HCT116 (cell line): ENCODE data around the gene TMEM101. TPM values are rescaled to one million over a fixed set of nuclear protein-coding genes. Genes with fewer than 3 reads are reported as not detected.

Experiments used
- ATAC-seq: fragments of 200-7000 bp; cut with Tn5 transposase; 2 replicates; pipeline ENCODE4 v1.9.1; 2020; ENCODE audit warnings: mild to moderate bottlenecking, moderate library complexity
- BruUV-seq: library from RNA; stranded (reverse); fragments of 400-500 nt; replicated peaks from 2 replicates; lab custom pipeline; 2021; lab: Mats Ljungman, UMichigan
- CTCF ChIA-PET: fragments of 300-600 bp; sonication (Branson Sonifier 250); formaldehyde crosslinking; loops from one replicate; lab custom pipeline; 2021; ENCODE audit warnings: antibody characterized with exemption; lab: Charles Lee
- POLR2A ChIA-PET: fragments of 300-600, 350-600 bp; sonication (Branson Sonifier 250); formaldehyde crosslinking; loops from one replicate; lab custom pipeline; 2021; ENCODE audit warnings: antibody characterized with exemption; lab: Charles Lee
- RAD21 ChIA-PET, 2 experiments: fragments of 300-600 bp; sonication (Branson Sonifier 250); formaldehyde crosslinking; loops; one replicate each; lab custom pipeline; 2023; ENCODE audit warnings: low total read pairs in 2 of 2; ENCODE audit not compliant: uncharacterized antibody in 2 of 2, unreplicated experiment in 2 of 2, low non-redundant PET in 1 of 2; lab: Charles Lee
- DNase-seq: peaks from one replicate; pipeline ENCODE4 v3.0.0-alpha.2; 2010; ENCODE audit warnings: low read depth, low spot score
- H2AFZ ChIP-seq: fragments of 200-600 bp; shearing (Covaris generic), sonication (generic); 2 replicates; pipeline ENCODE4 v1.6.1; 2017; ENCODE audit warnings: low read depth, mixed run types, mixed read lengths, antibody characterized with exemption, low read length; ENCODE audit not compliant: poor library complexity, severe bottlenecking
- H3K27ac ChIP-seq: 2 replicates; pipeline ENCODE4 v1.5.1; 2012; ENCODE audit warnings: low read depth, low read length
- H3K27me3 ChIP-seq: fragments of 200-600 bp; sonication (generic); 2 replicates; pipeline ENCODE4 v1.6.1; 2016; ENCODE audit warnings: mixed run types, low read length, mixed read lengths; ENCODE audit not compliant: insufficient read depth
- H3K36me3 ChIP-seq, 2 experiments: fragments of 200-500 bp in 1 of 2; fragments of 200-600 bp in 1 of 2; sonication (Bioruptor generic) in 1 of 2; sonication (generic) in 1 of 2; 2 replicates each; pipeline versions ENCODE4 v1.5.1 to v1.6.1; 2014 to 2016; ENCODE audit warnings: low read length in 2 of 2, inconsistent platforms in 1 of 2, mixed read lengths in 1 of 2, mixed run types in 1 of 2; ENCODE audit not compliant: insufficient read depth in 2 of 2, control insufficient read depth in 1 of 2
- H3K4me1 ChIP-seq, 2 experiments: fragments of 200-600 bp in 1 of 2; sonication (generic) in 1 of 2; 2 replicates each; pipeline versions ENCODE4 v1.5.1 to v1.6.1; 2012 to 2017; ENCODE audit warnings: low read length in 2 of 2, inconsistent platforms in 1 of 2, mild to moderate bottlenecking in 1 of 2, mixed read lengths in 1 of 2, mixed run types in 1 of 2, moderate library complexity in 1 of 2; ENCODE audit not compliant: insufficient read depth in 2 of 2, control insufficient read depth in 1 of 2
- H3K4me2 ChIP-seq: fragments of 200-600 bp; sonication (generic); 2 replicates; pipeline ENCODE4 v1.6.1; 2017; ENCODE audit warnings: mixed run types, low read length, mixed read lengths
- H3K4me3 ChIP-seq, 2 experiments: fragments of 200-600 bp in 1 of 2; sonication (generic) in 1 of 2; replicated peaks in 1 of 2; 2 replicates each; pipeline ENCODE4 v1.5.1; 2011 to 2016; ENCODE audit warnings: low read length in 2 of 2, control low read depth in 1 of 2, low read depth in 1 of 2, mild to moderate bottlenecking in 1 of 2, mixed read lengths in 1 of 2, mixed run types in 1 of 2
- H3K79me2 ChIP-seq: fragments of 200-600 bp; sonication (generic); 2 replicates; pipeline ENCODE4 v1.6.1; 2017; ENCODE audit warnings: mild to moderate bottlenecking, mixed run types, low read length, moderate library complexity, mixed read lengths; ENCODE audit not compliant: insufficient read depth
- H3K9ac ChIP-seq: fragments of 200-600 bp; sonication (generic); 2 replicates; pipeline ENCODE4 v1.6.1; 2016; ENCODE audit warnings: low read length, mixed read lengths
- H3K9me2 ChIP-seq: fragments of 200-600 bp; sonication (generic), shearing (Covaris generic); 2 replicates; pipeline ENCODE4 v1.6.1; 2017; ENCODE audit warnings: mixed run types, mild to moderate bottlenecking, moderate library complexity; ENCODE audit not compliant: insufficient read depth
- H3K9me3 ChIP-seq, 2 experiments: fragments of 200-500 bp in 1 of 2; fragments of 200-600 bp in 1 of 2; sonication (Bioruptor generic) in 1 of 2; sonication (generic) in 1 of 2; 2 replicates each; pipeline ENCODE4 v1.6.1; 2014 to 2017; ENCODE audit warnings: low read length in 2 of 2, mixed read lengths in 2 of 2, inconsistent platforms in 1 of 2, low read depth in 1 of 2, mild to moderate bottlenecking in 1 of 2, mixed run types in 1 of 2, moderate library complexity in 1 of 2; ENCODE audit not compliant: control insufficient read depth in 1 of 2, insufficient read depth in 1 of 2
- H4K20me1 ChIP-seq: fragments of 200-600 bp; sonication (generic), shearing (Covaris generic); 2 replicates; pipeline ENCODE4 v1.6.1; 2017; ENCODE audit warnings: mixed run types, mild to moderate bottlenecking, moderate library complexity; ENCODE audit not compliant: insufficient read depth
- EGR1 ChIP-seq: IDR thresholded peaks from 2 replicates; pipeline ENCODE4 v1.6.1; 2012; ENCODE audit warnings: low read depth
- ELF1 ChIP-seq: IDR thresholded peaks from 2 replicates; pipeline ENCODE4 v1.6.1; 2012; ENCODE audit warnings: low read depth, borderline replicate concordance
- RAD21 ChIP-seq: IDR thresholded peaks from 2 replicates; pipeline ENCODE4 v1.6.1; 2012; ENCODE audit warnings: low read depth, mild to moderate bottlenecking
- SP1 ChIP-seq: IDR thresholded peaks from 2 replicates; pipeline ENCODE4 v1.6.1; 2012; ENCODE audit warnings: low read depth
- YY1 ChIP-seq: IDR thresholded peaks from 2 replicates; pipeline ENCODE4 v1.6.1; 2011; ENCODE audit warnings: low read length, low read depth, moderate library complexity, mild to moderate bottlenecking; ENCODE audit not compliant: insufficient replicate concordance; ENCODE audit errors: extremely low read depth
- ZNF274 ChIP-seq: fragments of 200-500 bp; sonication (Bioruptor generic); IDR thresholded peaks from 2 replicates; pipeline ENCODE4 v1.6.1; 2014; ENCODE audit warnings: mild to moderate bottlenecking, low read depth, low read length, inconsistent platforms
- intact Hi-C: fragments of 100-400 bp; cut with micrococcal nuclease; formaldehyde crosslinking; loops from 2 replicates; pipeline ENCODE4 v1.10.0; 2022
- total RNA-seq: library from RNA; stranded (reverse); gene quantifications from one replicate; pipeline ENCODE4 v1.2.1, GENCODE V29; 2021; ENCODE audit not compliant: unreplicated experiment
- TF ChIP-seq, protein P1 (sequence below), 3 experiments: fragments of 200-600 bp in 1 of 3; sonication (generic) in 1 of 3; IDR thresholded peaks in 2 of 3; conservative IDR thresholded peaks in 1 of 3; 2 replicates each; pipeline ENCODE4 v1.5.1; 2012 to 2017; ENCODE audit warnings: low read depth in 2 of 3, low read length in 2 of 3, antibody characterized with exemption in 1 of 3, borderline replicate concordance in 1 of 3, control low read depth in 1 of 3, mild to moderate bottlenecking in 1 of 3, mixed read lengths in 1 of 3, mixed run types in 1 of 3, moderate library complexity in 1 of 3; ENCODE audit not compliant: insufficient read depth in 1 of 3

Gene TMEM101
- total RNA-seq, 1 experiment from 2014 or later, result 43.8 TPM

GRCh38 chr17:43995150-43995471 lies 19.7 kb downstream of the TMEM101 start:
- Histone ChIP-seq H3K9me3 (no peaks in the 10 kb centered on the region), H3K4me2 (peak overlapping the region; percentile 48), H3K27ac (no peak overlapping the region), H4K20me1 (no peaks in the 10 kb centered on the region), H3K79me2 (no peaks in the 10 kb centered on the region), H3K36me3 (no peaks in the 10 kb centered on the region), H3K9ac (no peak overlapping the region), H2AFZ (peak overlapping the region; percentile 76), H3K4me1 (peaks cover 0 to 16% of the 10 kb centered on the region in 2 experiments; a peak in 2 of 4 replicates), H3K27me3 (no peaks in the 10 kb centered on the region), H3K4me3 (no peak overlapping the region)
- intact Hi-C loops, result loop anchor here (1.0 kb wide), 2 partner anchors 51 to 117 kb away; no protein-coding TSS in a partner anchor
- RAD21 ChIA-PET, result no interaction called here
- no peak for DNase-seq
- no TSS peak for BruUV-seq
- POLR2A ChIA-PET, result no interaction called here
- TF ChIP-seq EGR1 (no peak), ZNF274 (no peak), SP1 (no peak)
- TF ChIP-seq, all 23 proteins: peak for 0
- CTCF ChIA-PET, result interaction anchor here (1.4 to 4.1 kb wide), 3 partner anchors 51 to 149 kb away, joined by 5 to 21 read pairs (median 11); partner anchors contain the start of gene CD300LG
- ATAC-seq, result no peak
- no peaks in the 10 kb centered on the region for H3K9me2 ChIP-seq

- intact Hi-C loops, result loop anchor here (1.0 kb wide), 2 partner anchors 50 to 116 kb away; no protein-coding TSS in a partner anchor
- ChIA-PET POLR2A (no interaction called here), RAD21 (interaction anchor here (1.9 to 2.0 kb wide), 2 partner anchors 51 kb away, joined by 6 to 9 read pairs; no protein-coding TSS in a partner anchor), CTCF (interaction anchor here (1.2 to 2.3 kb wide), 5 partner anchors 33 to 148 kb away, joined by 4 to 11 read pairs (median 5); partner anchors contain the start of gene CD300LG)
- peak overlapping the region; percentile 76 for H2AFZ ChIP-seq
- peak overlapping the region; percentile 48 for H3K4me2 ChIP-seq
- H3K4me3 ChIP-seq, result no peak overlapping the region
- DNase-seq (no peak), ATAC-seq (peak; percentile 93)
- BruUV-seq, result no TSS peak
- TF ChIP-seq YY1 (no peak), ELF1 (no peak), RAD21 (peak; percentile 94)
- TF ChIP-seq, protein P1, sequence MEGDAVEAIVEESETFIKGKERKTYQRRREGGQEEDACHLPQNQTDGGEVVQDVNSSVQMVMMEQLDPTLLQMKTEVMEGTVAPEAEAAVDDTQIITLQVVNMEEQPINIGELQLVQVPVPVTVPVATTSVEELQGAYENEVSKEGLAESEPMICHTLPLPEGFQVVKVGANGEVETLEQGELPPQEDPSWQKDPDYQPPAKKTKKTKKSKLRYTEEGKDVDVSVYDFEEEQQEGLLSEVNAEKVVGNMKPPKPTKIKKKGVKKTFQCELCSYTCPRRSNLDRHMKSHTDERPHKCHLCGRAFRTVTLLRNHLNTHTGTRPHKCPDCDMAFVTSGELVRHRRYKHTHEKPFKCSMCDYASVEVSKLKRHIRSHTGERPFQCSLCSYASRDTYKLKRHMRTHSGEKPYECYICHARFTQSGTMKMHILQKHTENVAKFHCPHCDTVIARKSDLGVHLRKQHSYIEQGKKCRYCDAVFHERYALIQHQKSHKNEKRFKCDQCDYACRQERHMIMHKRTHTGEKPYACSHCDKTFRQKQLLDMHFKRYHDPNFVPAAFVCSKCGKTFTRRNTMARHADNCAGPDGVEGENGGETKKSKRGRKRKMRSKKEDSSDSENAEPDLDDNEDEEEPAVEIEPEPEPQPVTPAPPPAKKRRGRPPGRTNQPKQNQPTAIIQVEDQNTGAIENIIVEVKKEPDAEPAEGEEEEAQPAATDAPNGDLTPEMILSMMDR (IDR thresholded peaks at IDR 0.05 in 2 of 3, conservative IDR thresholded peaks at IDR 0.05 in 1 of 3; ENCODE audit: borderline replicate concordance in 1 of 3, insufficient read depth in 1 of 3, low read depth in 2 of 3, low read length in 2 of 3), result peak; percentile 79 to 95 (median 85)
- H3K36me3 ChIP-seq, result no peaks in the 10 kb centered on the region
- no peaks in the 10 kb centered on the region for H4K20me1 ChIP-seq
- H3K9me3 ChIP-seq, result no peaks in the 10 kb centered on the region
- H3K9ac ChIP-seq, result no peak overlapping the region
- no peaks in the 10 kb centered on the region for H3K27me3 ChIP-seq
- no peak overlapping the region for H3K27ac ChIP-seq
- no peaks in the 10 kb centered on the region for H3K79me2 ChIP-seq
- peaks cover 0 to 16% of the 10 kb centered on the region in 2 experiments; a peak in 2 of 4 replicates for H3K4me1 ChIP-seq
- no peaks in the 10 kb centered on the region for H3K9me2 ChIP-seq
Measured at GRCh38 chr17:43994272-43995149, 20.3 kb downstream of the TMEM101 start.
